Right ventricle myocardium inferior (tissue), 1 donor: ENCODE measurements around the gene DNAH17. TPM values are rescaled to one million over a fixed set of nuclear protein-coding genes. Genes with fewer than 3 reads are reported as not detected.

Experiments used
- ATAC-seq: fragments of 200-7000 bp; cut with Tn5 transposase; one replicate; pipeline ENCODE4 v1.9.1; 2020; ENCODE audit warnings: mild to moderate bottlenecking, moderate library complexity
- DNase-seq: peaks from one replicate; pipeline ENCODE4 v3.0.0; 2021; ENCODE audit errors: missing footprints
- intact Hi-C: fragments of 100-400 bp; cut with DNase I; formaldehyde crosslinking; loops from one replicate; pipeline ENCODE4 v1.11.0; 2022
- total RNA-seq: library from RNA; stranded (reverse); fragmentation: NEBNext Ultra II Directional; extraction: Animal tissue kit (Norgen Biotek cat#: 25700); gene quantifications from one replicate; pipeline ENCODE4 v1.2.1, GENCODE V29; 2021
- donor health status: DM: no; HTN: yes; CAD: no; lungs with severe emphysema.

Gene DNAH17
- total RNA-seq, 1 donor from 2014 or later, result not detected

DNA sequence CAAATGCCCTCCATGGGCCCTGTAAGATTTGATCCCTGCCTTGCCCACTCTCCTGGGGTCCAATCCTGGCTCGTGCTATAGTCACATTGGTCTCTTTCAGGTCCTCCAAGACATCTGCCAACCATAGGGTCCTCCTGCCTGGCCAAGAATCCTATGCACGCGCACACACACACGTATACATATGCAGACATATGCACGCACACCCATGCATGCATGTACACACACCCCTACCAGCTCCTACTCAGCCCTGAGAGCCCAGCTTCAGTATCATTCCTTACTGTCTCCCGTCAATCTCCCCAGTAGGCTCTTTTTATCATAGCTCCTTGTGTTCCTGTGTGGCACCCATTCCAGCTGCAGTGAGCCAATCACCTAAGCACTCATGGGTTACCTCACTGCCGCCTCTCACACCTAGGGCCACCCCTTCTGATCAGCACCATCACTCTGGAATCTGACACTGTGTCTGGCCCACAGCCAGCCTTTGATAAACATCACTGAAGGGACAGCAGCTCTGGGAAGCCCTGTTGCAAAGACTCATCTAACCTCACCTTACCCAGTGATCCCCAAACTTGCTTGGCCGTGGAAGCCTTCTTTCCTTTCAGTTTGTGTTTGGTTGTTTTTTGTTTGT lies 7.9 kb upstream of the DNAH17 start:
- ATAC-seq, result no peak
- intact Hi-C loops, result no loop called here
- DNase-seq, result no peak

GRCh38 chr17:78583091-78583490 lies 5.9 kb upstream of the DNAH17 start:
- ATAC-seq (no peak), DNase-seq (no peak)
- intact Hi-C loops, result no loop called here

- no peak for DNase-seq
- intact Hi-C loops, result no loop called here
- no peak for ATAC-seq
These were observed 4.1 kb upstream of the DNAH17 start for GRCh38 chr17:78581304-78581703.

- intact Hi-C loops, result no loop called here
- DNase-seq, result no peak
- no peak for ATAC-seq
These were observed 3.1 kb upstream of the DNAH17 start for GRCh38 chr17:78580277-78580804.

DNA sequence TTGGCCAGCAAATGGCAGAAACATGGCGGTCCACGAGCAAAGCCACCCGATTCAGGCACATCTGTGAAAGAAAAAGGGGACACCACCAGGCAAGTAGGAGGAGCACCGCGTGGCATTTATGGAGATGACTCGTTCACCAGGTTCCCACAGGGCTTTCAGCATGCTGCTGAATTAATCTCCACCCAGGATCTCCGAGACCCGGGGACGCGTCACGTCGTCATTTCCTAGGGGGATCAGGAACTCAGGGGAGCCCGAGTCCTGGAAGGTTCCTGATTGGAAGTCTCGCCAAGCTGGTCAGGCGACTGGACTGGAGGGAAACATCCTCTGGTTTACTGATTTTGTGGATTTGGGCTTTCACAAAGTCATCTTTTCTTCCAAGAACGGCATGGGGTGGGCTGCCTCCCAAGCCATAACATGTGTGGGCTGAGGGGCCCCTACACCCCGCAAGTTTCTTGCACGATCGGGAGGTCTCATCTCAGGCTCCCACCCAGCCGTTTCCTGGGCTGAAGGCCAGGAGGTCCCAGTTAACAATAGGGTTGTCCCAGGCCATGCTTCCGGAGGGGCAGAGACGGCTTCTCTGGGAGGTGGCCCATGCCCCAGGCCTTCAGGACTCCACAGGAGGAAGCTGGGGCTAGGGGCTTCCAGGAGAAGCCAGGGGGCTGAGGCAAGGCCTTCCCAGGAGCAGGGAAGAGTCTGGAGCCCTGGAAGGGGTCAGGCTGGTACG lies 645 bp downstream of the DNAH17 start:
- DNase-seq (no peak), ATAC-seq (no peak)
- intact Hi-C loops, result no loop called here

GRCh38 chr17:78575899-78576298 lies 1.3 kb downstream of the DNAH17 start:
- DNase-seq (no peak), ATAC-seq (no peak)
- intact Hi-C loops, result no loop called here

- intact Hi-C loops, result no loop called here
- no peak for ATAC-seq
- no peak for DNase-seq
These were observed 1.9 kb downstream of the DNAH17 start for GRCh38 chr17:78575340-78575739.

- no peak for ATAC-seq
- no peak for DNase-seq
- intact Hi-C loops, result no loop called here
These were observed 3.2 kb downstream of the DNAH17 start for GRCh38 chr17:78573955-78574354.

DNA sequence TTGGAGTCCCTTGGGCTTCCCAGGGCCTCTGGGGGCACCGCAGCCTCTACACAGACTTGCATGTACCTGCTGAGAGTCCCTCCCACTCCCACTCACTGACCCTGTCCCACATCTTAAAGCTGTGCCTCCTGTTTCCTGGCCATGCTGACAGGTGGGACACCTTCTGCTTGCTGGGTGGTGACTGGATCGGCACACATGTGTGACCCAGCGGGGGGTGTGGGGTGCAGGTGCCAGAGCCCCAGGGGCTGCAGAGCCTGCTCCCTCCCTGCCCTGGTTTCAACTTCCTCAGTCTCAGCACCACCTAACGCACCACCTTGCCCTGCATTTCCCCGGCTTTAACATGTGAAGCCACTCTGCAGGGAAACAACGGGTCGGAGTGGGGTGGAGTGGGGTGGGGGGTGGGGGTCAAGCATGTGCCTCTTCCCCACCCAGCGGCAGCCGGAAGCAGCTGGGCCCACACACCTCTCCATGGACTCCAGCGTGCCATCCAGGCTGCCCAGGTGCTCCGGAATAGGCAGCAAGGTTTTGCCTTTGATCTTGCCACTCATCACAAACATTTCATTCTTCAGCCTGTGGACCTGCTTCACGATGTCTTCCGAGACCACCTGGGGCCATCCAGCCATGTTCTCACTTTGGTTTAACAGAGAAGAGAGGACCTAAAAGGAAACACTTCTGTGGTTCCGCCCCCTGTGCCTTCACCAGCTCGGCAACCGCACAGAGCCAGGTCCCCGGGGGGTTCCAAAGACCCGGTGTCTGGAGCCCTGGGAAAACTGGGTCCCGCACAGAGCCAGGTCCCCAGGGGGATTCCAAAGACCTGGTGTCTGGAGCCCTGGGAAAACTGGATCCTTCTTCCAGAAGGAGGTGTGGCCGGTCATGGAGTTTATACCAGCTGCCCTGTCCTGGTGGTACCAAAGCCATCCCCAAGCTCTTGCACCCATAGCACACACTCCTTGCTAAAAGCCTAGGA lies 4.7 kb downstream of the DNAH17 start:
- no peak for DNase-seq
- ATAC-seq, result no peak
- intact Hi-C loops, result no loop called here

GRCh38 chr17:78571329-78571728 lies 5.9 kb downstream of the DNAH17 start:
- ATAC-seq (no peak), DNase-seq (no peak)
- intact Hi-C loops, result no loop called here

GRCh38 chr17:78568494-78569115 lies 8.6 kb downstream of the DNAH17 start:
- intact Hi-C loops, result no loop called here
- DNase-seq, result no peak
- no peak for ATAC-seq

- DNase-seq (no peak), ATAC-seq (no peak)
- intact Hi-C loops, result no loop called here
These were observed 9.2 kb downstream of the DNAH17 start for GRCh38 chr17:78567991-78568390.

- ATAC-seq (no peak), DNase-seq (no peak)
- intact Hi-C loops, result no loop called here
These were observed 10.2 kb downstream of the DNAH17 start for GRCh38 chr17:78566947-78567346.

GRCh38 chr17:78563189-78564145 lies 13.7 kb downstream of the DNAH17 start:
- intact Hi-C loops, result no loop called here
- ATAC-seq, result no peak
- DNase-seq, result no peak

GRCh38 chr17:78562734-78563133 lies 14.5 kb downstream of the DNAH17 start:
- intact Hi-C loops, result no loop called here
- ATAC-seq, result no peak

DNA sequence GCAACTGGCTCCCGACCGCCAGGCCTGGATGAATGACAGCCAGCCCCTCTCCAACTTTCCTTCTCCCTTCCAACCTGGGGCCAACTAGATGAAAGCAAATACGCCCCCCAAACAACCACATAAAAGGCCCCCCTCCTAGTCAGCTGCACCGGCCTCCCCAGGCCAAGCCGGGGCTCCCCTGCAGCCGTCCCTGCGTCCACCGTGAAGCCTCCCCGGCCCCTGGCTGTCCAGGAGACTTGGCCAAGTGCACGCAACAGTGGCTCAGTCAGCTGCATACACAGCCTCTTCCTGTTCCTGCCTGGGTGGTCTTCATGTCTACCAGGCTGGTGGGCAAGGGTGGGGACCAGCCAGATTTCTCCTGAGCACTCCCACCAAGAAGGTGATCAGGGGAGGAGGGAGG lies 16.0 kb downstream of the DNAH17 start:
- no peak for DNase-seq
- intact Hi-C loops, result no loop called here
- no peak for ATAC-seq

More at GRCh38 chr17:78562734-78563133, 14.5 kb downstream of the DNAH17 start:
- DNase-seq, result no peak

- DNase-seq (no peak), ATAC-seq (no peak)
- intact Hi-C loops, result no loop called here
These were observed 16.5 kb downstream of the DNAH17 start for GRCh38 chr17:78560731-78561130.
